HepG2 (cell line): Measurements from ENCODE around the gene RICTOR. TPM values are rescaled to one million over a fixed set of nuclear protein-coding genes. Genes with fewer than 3 reads are reported as not detected.

ENCODE experiments used
- E2F5 ChIP-seq: sonication (generic); formaldehyde crosslinking; conservative IDR thresholded peaks from 2 replicates; pipeline ENCODE4 v1.4.0; 2020; ENCODE audit warnings: missing genetic modification reagents
- FOSL2 ChIP-seq: sonication (generic); formaldehyde crosslinking; IDR thresholded peaks from 2 replicates; pipeline ENCODE4 v1.4.0; 2020; ENCODE audit warnings: missing genetic modification reagents
- MAX ChIP-seq: IDR thresholded peaks from 2 replicates; pipeline ENCODE4 v1.6.1; 2012; ENCODE audit warnings: inconsistent platforms
- NCOR1 ChIP-seq: fragments of 200-600 bp; sonication (generic); IDR thresholded peaks from 2 replicates; pipeline ENCODE4 v1.7.0; 2017; ENCODE audit warnings: antibody characterized with exemption, low read length, borderline replicate concordance
- NFIC ChIP-seq: IDR thresholded peaks from 2 replicates; pipeline ENCODE4 v1.6.1; 2012; ENCODE audit warnings: mild to moderate bottlenecking, low read length, inconsistent platforms
- NR3C1 ChIP-seq: sonication (generic); formaldehyde crosslinking; IDR thresholded peaks from 2 replicates; pipeline ENCODE4 v1.4.0; 2020; ENCODE audit warnings: missing genetic modification reagents
- PITX1 ChIP-seq: sonication (generic); formaldehyde crosslinking; IDR thresholded peaks from 2 replicates; pipeline ENCODE4 v1.5.1; 2020; ENCODE audit warnings: mild to moderate bottlenecking, missing genetic modification reagents
- POGK ChIP-seq: sonication (generic); formaldehyde crosslinking; conservative IDR thresholded peaks from 2 replicates; pipeline ENCODE4 v1.8.0; 2022; ENCODE audit warnings: mild to moderate bottlenecking, moderate library complexity, missing genetic modification reagents
- ZHX1 ChIP-seq: sonication (generic); formaldehyde crosslinking; IDR thresholded peaks from 2 replicates; pipeline ENCODE4 v1.8.1; 2022; ENCODE audit warnings: low read depth, mild to moderate bottlenecking, missing genetic modification reagents
- ZNF331 ChIP-seq: sonication (generic); formaldehyde crosslinking; IDR thresholded peaks from 2 replicates; pipeline ENCODE4 v1.4.0; 2020; ENCODE audit warnings: missing genetic modification reagents
- ZNF362 ChIP-seq: sonication (generic); formaldehyde crosslinking; IDR thresholded peaks from 2 replicates; pipeline ENCODE4 v1.4.0; 2020; ENCODE audit warnings: missing genetic modification reagents, mild to moderate bottlenecking, borderline replicate concordance
- ZSCAN31 ChIP-seq: sonication (generic); formaldehyde crosslinking; IDR thresholded peaks from 2 replicates; pipeline ENCODE4 v1.5.0; 2020; ENCODE audit warnings: low read depth, mild to moderate bottlenecking, missing genetic modification reagents
- polyA plus RNA-seq, 8 experiments: library from polyadenylated mRNA; depleted of rRNA in 3 of 8; stranded (reverse) in 7 of 8; unstranded in 1 of 8; fragments of >200 nt; fragmentation: Illumina TruSeq in 4 of 8; extraction: Trizol in 4 of 8; gene quantifications; 2 replicates each; pipeline versions ENCODE4 v1.2.1 to v1.2.3, GENCODE V29; 2011 to 2016; ENCODE audit warnings: low read depth in 4 of 8, missing spikeins in 1 of 8, mixed read lengths in 1 of 8; ENCODE audit not compliant: insufficient read depth in 1 of 8
- total RNA-seq, 5 experiments: library from RNA; depleted of rRNA; stranded (reverse); fragments of >200 nt; fragmentation: Illumina TruSeq; extraction: Trizol; gene quantifications; 2 replicates each; pipeline ENCODE4 v1.2.3, GENCODE V29; 2016; ENCODE audit warnings: low read depth in 1 of 5
- TF ChIP-seq, protein P1 (sequence below): sonication (generic); formaldehyde crosslinking; IDR thresholded peaks from 2 replicates; pipeline ENCODE4 v1.4.0; 2020; ENCODE audit warnings: mild to moderate bottlenecking, missing genetic modification reagents
- TF ChIP-seq, protein P2 (sequence below), 2 experiments: IDR thresholded peaks; 2 replicates each; pipeline ENCODE4 v1.6.1; 2011 to 2012; ENCODE audit warnings: low read length in 2 of 2, borderline replicate concordance in 1 of 2, low read depth in 1 of 2, mild to moderate bottlenecking in 1 of 2, moderate library complexity in 1 of 2
- TF ChIP-seq, protein P3 (sequence below): fragments of 450-650 bp; IDR thresholded peaks from 2 replicates; pipeline ENCODE4 v1.6.1; 2016

The RICTOR gene
- total and polyA plus RNA-seq, 2 of the 13 experiments (the other 11 are each of a cell fraction or from before 2014, with no cell fraction given): 10.7 to 15.4 TPM

DNA sequence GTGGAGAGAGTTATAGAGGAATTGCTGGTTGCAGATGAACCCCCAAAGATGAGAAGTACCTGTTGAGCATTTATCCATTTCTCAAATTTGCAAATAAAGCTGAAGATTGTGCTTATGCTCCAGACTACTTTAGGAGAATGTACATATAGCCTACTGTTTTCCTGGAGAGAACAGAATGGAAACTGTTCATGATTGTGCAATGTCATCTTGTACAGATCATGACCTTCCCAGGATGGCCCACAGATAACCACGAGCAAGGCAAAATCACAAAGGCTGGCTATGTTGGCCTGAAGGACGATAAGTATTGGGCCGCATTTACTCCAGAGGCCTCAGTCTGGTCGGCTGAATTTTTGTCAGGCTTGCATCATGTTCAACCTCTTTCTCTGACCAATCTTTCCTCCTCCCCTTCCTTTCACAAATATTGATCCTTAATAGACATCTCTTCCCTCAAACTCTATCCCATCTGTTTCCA lies 28.5 kb upstream of the RICTOR start (continued):
- TF ChIP-seq, protein P1, sequence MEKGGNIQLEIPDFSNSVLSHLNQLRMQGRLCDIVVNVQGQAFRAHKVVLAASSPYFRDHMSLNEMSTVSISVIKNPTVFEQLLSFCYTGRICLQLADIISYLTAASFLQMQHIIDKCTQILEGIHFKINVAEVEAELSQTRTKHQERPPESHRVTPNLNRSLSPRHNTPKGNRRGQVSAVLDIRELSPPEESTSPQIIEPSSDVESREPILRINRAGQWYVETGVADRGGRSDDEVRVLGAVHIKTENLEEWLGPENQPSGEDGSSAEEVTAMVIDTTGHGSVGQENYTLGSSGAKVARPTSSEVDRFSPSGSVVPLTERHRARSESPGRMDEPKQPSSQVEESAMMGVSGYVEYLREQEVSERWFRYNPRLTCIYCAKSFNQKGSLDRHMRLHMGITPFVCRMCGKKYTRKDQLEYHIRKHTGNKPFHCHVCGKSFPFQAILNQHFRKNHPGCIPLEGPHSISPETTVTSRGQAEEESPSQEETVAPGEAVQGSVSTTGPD (CRISPR knock-in tag): peak; percentile 61; the same call in 1 of the 2 replicates
- TF ChIP-seq ZSCAN31 (CRISPR knock-in tag) (no peak), ZNF331 (peak; percentile 94; the same call in 1 of the 2 replicates), NCOR1 (peak; percentile 48; the same call in 1 of the 2 replicates), ZHX1 (CRISPR knock-in tag) (no peak), NFIC (no peak), POGK (CRISPR knock-in tag) (peak; percentile 57; the same call in 1 of the 2 replicates), E2F5 (no peak), MAX (no peak; the same call in 1 of the 2 replicates), NR3C1 (CRISPR knock-in tag) (no peak), FOSL2 (CRISPR knock-in tag) (peak; percentile 84), ZNF362 (CRISPR knock-in tag) (no peak), PITX1 (CRISPR knock-in tag) (no peak)
- TF ChIP-seq, protein P2, sequence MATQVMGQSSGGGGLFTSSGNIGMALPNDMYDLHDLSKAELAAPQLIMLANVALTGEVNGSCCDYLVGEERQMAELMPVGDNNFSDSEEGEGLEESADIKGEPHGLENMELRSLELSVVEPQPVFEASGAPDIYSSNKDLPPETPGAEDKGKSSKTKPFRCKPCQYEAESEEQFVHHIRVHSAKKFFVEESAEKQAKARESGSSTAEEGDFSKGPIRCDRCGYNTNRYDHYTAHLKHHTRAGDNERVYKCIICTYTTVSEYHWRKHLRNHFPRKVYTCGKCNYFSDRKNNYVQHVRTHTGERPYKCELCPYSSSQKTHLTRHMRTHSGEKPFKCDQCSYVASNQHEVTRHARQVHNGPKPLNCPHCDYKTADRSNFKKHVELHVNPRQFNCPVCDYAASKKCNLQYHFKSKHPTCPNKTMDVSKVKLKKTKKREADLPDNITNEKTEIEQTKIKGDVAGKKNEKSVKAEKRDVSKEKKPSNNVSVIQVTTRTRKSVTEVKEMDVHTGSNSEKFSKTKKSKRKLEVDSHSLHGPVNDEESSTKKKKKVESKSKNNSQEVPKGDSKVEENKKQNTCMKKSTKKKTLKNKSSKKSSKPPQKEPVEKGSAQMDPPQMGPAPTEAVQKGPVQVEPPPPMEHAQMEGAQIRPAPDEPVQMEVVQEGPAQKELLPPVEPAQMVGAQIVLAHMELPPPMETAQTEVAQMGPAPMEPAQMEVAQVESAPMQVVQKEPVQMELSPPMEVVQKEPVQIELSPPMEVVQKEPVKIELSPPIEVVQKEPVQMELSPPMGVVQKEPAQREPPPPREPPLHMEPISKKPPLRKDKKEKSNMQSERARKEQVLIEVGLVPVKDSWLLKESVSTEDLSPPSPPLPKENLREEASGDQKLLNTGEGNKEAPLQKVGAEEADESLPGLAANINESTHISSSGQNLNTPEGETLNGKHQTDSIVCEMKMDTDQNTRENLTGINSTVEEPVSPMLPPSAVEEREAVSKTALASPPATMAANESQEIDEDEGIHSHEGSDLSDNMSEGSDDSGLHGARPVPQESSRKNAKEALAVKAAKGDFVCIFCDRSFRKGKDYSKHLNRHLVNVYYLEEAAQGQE (IDR thresholded peaks at IDR 0.05; ENCODE audit: borderline replicate concordance in 1 of 2, low read depth in 1 of 2, low read length in 2 of 2): peak in 1 of 2 experiments; percentile 35; a peak in 2 of 4 replicates
- TF ChIP-seq, protein P3, sequence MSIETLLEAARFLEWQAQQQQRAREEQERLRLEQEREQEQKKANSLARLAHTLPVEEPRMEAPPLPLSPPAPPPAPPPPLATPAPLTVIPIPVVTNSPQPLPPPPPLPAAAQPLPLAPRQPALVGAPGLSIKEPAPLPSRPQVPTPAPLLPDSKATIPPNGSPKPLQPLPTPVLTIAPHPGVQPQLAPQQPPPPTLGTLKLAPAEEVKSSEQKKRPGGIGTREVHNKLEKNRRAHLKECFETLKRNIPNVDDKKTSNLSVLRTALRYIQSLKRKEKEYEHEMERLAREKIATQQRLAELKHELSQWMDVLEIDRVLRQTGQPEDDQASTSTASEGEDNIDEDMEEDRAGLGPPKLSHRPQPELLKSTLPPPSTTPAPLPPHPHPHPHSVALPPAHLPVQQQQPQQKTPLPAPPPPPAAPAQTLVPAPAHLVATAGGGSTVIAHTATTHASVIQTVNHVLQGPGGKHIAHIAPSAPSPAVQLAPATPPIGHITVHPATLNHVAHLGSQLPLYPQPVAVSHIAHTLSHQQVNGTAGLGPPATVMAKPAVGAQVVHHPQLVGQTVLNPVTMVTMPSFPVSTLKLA: no peak
